OCI-LY1 (cell line): ENCODE data around the gene RRP1B.

Source experiments
- EZH2 ChIP-seq: fragments of 200-600 bp; sonication (generic), shearing (Covaris generic); IDR thresholded peaks from 2 replicates; pipeline ENCODE4 v1.8.0; 2017; ENCODE audit warnings: borderline replicate concordance, mixed run types, mild to moderate bottlenecking, antibody characterized with exemption, low read length, moderate library complexity, mixed read lengths
- TF ChIP-seq, protein P1 (sequence below): fragments of 200-600 bp; sonication (generic), shearing (Covaris generic); IDR thresholded peaks from 2 replicates; pipeline ENCODE4 v1.5.1; 2017; ENCODE audit warnings: mild to moderate bottlenecking, antibody characterized with exemption, low read length, moderate library complexity, mixed read lengths

GRCh38 chr21:43694437-43695079 is 35.2 kb downstream of the RRP1B start:
- TF ChIP-seq, protein P1, sequence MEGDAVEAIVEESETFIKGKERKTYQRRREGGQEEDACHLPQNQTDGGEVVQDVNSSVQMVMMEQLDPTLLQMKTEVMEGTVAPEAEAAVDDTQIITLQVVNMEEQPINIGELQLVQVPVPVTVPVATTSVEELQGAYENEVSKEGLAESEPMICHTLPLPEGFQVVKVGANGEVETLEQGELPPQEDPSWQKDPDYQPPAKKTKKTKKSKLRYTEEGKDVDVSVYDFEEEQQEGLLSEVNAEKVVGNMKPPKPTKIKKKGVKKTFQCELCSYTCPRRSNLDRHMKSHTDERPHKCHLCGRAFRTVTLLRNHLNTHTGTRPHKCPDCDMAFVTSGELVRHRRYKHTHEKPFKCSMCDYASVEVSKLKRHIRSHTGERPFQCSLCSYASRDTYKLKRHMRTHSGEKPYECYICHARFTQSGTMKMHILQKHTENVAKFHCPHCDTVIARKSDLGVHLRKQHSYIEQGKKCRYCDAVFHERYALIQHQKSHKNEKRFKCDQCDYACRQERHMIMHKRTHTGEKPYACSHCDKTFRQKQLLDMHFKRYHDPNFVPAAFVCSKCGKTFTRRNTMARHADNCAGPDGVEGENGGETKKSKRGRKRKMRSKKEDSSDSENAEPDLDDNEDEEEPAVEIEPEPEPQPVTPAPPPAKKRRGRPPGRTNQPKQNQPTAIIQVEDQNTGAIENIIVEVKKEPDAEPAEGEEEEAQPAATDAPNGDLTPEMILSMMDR = no peak
- no peak for TF ChIP-seq EZH2
